Skeletal muscle cell (primary cell): ENCODE measurements around the gene SEC23IP.

Source experiments
- DNase-seq: peaks from one replicate; pipeline ENCODE4 v3.0.0-alpha.2; 2010; ENCODE audit warnings: low read depth
- H3K4me3 ChIP-seq: 2 replicates; pipeline ENCODE4 v1.5.1; 2011; ENCODE audit warnings: low read depth, mild to moderate bottlenecking, control low read depth, low read length, moderate library complexity

The SEC23IP gene

DNA sequence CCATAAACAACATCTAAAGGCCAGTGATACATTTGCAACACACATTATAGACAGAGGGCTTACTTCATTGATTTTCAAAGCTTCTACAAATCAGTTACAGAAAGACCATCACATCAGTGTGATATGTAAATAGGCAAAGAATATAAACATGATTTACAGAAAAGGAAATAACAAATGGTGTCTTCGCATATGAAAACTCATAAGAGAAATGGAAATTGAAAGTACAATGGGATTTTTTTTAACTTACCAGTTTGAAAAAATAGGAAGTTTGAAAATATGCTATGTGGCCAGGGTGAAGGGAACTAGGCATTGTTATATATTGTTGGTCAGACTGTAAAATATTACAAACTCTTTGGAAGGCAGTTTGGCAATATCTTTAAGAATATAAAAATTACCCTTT, 27.3 kb downstream of the SEC23IP start:
- DNase-seq, result no peak
- no peak overlapping the region for H3K4me3 ChIP-seq

DNA sequence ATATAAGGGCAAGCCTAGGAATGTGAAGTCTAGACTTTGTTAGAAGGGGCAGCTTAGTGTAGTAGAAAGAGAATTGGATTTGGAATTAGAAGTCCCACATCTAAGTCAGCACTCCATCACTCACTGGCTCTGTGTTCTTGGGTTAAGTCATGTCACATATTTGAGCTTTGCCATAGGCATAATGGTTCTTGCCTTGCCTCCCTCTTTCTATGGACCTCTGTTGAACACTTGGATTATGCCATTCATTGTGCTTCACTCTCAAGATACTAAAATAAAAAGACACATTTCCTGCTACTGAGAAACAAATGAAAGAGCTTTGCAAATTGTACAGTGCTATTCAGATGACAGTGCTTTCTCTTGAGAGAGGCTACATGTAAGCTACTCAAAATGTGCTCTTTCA, 35.9 kb downstream of the SEC23IP start:
- no peak overlapping the region for H3K4me3 ChIP-seq
- DNase-seq, result no peak

DNA sequence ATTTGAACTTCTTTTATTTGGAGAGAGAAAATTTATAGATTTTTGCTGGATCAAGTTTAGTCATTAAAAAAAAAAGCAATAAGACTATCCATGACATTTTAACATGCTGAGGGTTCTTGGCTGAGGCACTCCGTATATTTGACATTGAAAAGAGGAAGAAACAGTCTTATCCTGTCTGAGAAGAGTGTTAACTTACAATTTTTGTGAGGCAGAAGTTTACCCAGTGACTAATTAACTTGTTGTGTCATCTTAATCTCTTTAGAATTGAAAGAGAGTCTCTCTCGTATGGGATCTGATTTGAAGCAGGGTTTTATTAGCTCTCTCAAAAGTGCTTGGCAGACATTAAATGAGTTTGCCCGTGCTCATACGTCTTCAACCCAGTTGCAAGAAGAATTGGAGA, 39.3 kb downstream of the SEC23IP start:
- H3K4me3 ChIP-seq, result no peak overlapping the region
- no peak for DNase-seq

DNA sequence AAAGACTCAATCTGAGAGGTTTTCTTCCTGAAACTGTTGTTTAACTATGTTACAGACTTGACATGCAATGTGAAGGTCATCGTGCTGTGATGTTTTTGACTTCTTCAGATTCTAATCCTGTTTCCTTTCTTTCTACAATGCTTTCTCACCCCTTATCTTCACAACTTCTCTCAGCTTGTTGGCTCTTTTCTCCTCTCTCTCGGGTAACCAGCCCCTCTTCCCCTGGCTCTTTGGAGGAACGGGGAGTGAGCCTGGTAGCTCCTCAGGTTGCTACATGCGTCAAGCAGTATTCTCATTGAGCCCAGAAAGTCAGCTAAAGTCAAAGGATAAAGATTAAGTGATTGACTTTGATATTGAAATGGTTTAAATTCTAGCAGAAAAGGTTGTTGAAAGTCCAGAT, 40.1 kb downstream of the SEC23IP start:
- DNase-seq, result no peak
- H3K4me3 ChIP-seq, result no peak overlapping the region

DNA sequence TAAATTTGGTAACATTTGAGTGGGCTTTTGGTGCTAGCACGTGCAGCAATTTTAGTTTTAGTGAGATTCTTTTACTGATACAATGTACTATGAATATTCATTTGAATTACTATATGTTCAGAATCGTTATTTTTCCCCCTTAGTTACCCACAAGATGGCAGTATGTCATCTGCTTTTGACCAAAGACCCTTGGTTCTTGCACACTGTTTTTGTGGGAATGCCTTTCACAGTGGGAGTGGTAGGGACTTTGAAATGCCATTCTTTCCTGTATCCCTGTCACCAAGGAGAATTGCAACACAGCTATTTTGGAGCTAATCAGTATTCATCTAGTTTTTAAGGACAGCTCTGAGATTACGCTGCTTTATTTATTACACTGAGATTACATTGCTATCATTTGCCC, 40.6 kb downstream of the SEC23IP start:
- no peak overlapping the region for H3K4me3 ChIP-seq
- DNase-seq, result no peak

DNA sequence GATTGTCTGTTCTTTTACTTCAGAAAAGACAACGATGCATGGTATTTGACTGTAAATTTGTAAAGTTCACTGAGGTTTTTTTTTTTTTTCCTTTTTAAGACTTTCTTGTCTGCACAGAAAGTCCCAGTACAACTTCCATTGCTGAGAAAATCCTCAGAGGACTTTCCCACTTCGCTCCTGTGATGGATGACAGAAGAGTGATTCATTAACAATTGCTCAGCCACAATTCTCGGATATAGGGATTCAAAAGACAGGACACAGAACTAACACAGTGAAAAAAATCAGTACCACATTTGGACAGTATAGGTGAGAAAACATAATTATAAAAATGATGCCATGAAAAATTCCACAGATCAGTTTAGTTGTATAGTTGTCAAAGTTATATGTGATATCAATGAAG, 48.0 kb downstream of the SEC23IP start:
- H3K4me3 ChIP-seq, result no peak overlapping the region
- DNase-seq, result peak; percentile 13

DNA sequence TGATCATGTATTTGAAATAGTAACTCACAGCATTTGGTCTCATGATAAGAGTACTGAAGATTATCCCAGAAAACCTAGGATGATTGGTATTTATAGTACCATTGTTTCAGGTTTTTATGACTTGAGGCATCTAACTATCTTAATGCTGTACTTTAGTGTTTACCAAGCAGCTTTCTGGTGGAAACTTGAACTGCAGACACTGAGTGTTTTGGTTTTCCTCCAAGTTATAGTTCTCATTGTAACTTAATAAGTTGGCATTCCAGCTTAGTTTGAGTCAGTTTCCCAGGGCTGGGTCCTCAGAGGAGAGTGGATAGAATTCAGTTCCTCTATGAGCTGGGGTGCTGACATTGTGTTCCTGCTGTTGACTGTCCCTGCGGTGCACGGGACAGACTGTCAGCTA, 50.4 kb downstream of the SEC23IP start:
- no peak for DNase-seq
- H3K4me3 ChIP-seq, result no peak overlapping the region

DNA sequence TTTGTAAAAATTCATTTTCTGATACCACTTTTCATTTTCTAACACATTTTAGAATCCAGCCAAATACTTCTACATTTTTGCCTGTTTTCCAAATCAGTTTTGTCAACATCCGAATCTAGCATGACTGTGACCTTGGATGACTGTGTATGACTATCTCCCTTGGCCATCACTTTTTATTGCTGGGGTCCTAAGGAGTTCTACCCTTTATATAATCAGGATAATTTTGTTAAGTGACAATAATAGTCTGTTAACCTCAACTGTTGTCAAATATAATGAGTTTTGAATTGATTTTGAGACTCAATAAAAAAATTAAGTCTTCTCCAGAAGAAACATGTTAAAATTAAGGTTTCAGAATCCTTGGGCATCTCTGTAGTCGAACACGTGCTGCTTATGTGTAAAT, 53.3 kb downstream of the SEC23IP start:
- no peak for DNase-seq
- no peak overlapping the region for H3K4me3 ChIP-seq

DNA sequence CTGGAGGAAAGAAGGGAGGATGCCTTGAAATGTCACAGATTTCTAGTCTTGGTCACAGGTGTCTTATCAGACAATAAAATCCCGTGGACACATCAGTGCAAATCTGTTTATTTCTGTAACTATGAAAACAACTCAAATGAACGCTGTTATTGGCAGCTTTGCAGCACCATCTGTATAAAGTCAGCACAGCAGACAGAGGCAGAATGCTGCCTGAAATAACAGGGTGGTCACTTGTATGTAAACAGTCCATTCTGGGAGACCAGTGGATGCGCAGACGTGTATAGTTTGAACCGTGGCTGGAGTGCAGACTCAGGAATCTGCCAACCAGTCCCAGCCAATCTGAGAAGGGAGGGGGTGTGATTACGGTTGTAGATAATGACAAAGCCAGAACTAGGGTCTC, 54.8 kb downstream of the SEC23IP start:
- H3K4me3 ChIP-seq, result no peak overlapping the region
- DNase-seq, result no peak

DNA sequence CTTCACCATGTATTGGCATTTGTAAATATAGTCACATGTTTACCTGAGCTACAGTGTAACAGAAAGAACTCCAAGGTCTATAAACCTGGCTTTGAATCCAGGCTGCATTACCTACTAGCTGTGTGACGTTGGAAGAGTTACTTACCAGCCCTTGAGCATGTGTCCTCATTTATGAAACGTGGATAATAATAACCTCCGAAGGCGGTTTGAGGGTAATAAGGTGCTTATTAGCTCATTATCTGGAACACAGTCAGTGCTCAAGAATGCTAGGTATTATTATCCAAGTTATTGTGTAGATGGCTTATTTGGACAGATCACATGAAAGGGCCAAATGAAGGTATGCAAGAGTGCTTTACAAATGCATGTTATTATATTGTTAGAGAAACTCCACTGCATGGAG, 64.9 kb downstream of the SEC23IP start:
- H3K4me3 ChIP-seq, result no peak overlapping the region
- no peak for DNase-seq

DNA sequence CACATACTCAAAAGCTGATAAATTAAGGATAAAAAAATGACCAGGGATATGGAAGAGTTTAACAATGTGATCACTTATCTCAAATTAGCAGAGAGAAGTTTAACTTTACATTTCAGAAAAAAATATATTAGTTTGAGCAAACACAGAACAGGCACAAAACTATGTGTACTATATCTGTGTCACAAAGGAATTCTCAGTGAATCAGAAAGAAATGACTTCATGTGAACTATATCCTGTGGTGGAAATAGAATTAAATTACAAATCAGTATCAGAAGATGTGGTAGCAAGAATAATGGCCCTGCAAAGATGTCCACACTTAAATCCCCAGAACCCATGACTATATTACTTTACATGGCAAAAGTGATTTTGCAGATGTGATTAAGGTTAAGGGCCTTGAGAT, 70.3 kb downstream of the SEC23IP start:
- no peak for DNase-seq
- no peak overlapping the region for H3K4me3 ChIP-seq

DNA sequence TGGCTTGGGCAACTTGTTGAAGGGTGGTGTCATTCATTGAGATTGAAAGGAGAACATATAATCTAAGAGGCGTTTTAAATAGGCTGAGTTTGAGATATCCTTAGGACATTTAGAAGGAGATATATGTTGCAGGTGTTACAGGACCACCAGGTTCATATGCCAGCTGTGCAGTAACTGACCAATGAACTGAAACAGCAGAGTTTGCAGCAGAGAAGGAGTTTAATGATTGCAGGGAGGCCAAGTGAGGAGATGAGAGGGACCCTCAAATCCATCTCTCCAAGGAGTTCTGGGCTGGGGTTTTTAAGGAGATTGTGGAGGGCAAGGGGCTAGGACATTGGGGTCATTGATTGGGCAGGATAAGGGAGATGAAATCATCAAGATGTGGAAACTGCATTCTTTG, 74.5 kb downstream of the SEC23IP start:
- no peak overlapping the region for H3K4me3 ChIP-seq

DNA sequence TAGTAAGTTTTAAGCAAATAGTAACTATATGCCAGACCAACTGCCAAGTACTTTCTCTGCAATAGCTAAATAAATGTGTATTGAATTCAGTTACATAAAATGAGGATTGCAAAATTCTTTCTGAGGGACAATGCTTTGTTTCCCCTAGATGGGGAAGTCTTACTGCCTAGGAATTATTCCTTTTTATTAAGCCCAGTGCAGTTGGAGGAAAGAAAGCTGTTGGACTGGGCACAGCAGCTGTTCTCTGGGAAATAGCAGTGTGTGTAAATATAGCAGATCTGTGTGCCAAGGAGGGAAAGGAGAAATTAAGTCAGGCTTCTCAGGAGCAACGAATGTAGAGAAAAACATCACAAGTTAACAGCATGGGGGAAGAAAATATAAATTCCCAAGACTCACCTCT, 77.1 kb downstream of the SEC23IP start:
- no peak for DNase-seq
- no peak overlapping the region for H3K4me3 ChIP-seq

More for the DNA sequence above, 74.5 kb downstream of the SEC23IP start:
- DNase-seq, result no peak

DNA sequence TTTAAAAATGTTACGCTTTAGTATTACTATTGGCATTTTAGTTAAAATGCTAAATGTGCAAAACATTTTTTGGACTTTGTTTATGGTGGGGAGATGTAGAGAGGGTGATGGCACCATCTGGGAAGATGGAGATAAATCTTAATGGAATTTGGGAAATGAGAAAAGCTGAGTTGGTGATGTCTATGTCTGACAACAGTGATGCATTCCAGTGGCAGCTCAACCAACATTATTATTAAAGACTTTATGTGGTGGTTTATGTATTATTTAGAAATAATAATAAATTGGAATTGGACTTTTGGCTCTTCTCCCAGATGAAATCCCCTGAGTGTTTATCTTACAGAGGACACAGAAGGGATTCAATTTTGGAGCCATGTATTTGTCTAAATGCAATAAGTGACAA, 77.6 kb downstream of the SEC23IP start:
- no peak for DNase-seq
- H3K4me3 ChIP-seq, result no peak overlapping the region

DNA sequence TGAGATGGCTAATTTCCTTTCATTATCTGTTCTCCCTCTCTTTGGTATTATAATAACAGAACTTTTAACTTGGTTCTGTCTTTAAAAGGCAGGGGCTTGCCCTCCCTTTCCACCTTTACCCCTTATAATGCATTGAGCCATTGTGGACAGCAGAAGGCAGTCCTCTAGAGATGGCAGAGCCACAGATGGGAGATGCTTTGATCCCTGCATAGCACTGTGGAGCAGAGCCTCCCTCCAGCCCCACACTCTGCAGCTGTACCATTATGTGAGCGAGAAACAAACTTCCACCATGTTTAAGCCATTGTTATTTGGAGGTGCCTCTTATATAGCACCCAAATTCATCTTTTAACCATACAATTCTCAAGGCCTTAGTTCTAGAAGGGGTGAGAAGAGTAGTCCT, 78.4 kb downstream of the SEC23IP start:
- no peak for DNase-seq
- H3K4me3 ChIP-seq, result no peak overlapping the region

DNA sequence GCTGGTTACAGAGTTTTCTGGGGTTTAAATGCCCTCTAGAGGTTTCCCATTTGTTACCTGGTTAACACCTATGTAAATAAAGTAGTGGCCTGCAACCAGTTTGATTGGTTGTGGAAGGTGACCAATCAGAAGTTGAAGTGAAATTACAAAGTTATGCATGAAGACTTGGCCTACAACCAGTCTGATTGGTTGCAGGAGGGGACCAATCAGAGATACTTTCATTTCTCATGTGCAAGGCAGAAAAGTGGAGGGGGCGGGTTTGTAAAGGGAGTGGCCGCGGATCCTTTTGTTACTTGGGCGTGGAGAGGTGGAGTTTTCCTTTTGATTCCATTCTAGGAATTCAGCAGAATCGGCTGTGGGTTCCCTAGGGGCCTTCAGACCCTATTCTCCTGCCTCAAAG, 80.8 kb downstream of the SEC23IP start:
- DNase-seq, result no peak

DNA sequence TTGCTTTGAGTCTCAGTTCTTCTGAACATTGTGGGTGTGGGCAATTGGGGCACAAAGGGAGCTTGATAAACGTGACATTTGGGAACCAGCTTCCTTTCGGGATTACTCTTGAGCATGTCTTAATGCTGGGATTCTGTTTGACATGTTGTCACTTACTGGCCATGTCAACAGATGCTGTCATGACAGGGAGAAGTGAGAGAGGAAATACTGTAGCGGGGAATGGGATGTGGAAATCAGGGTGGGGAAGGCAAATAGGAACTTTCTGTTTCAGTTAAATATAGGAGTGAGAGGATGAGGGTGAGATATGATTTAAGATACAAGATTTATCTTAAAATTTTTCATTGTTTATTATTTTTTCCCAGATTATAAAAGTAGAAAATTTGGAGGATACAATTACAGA, 83.9 kb downstream of the SEC23IP start:
- DNase-seq, result no peak
- H3K4me3 ChIP-seq, result no peak overlapping the region

More for the DNA sequence above, 80.8 kb downstream of the SEC23IP start:
- no peak overlapping the region for H3K4me3 ChIP-seq

DNA sequence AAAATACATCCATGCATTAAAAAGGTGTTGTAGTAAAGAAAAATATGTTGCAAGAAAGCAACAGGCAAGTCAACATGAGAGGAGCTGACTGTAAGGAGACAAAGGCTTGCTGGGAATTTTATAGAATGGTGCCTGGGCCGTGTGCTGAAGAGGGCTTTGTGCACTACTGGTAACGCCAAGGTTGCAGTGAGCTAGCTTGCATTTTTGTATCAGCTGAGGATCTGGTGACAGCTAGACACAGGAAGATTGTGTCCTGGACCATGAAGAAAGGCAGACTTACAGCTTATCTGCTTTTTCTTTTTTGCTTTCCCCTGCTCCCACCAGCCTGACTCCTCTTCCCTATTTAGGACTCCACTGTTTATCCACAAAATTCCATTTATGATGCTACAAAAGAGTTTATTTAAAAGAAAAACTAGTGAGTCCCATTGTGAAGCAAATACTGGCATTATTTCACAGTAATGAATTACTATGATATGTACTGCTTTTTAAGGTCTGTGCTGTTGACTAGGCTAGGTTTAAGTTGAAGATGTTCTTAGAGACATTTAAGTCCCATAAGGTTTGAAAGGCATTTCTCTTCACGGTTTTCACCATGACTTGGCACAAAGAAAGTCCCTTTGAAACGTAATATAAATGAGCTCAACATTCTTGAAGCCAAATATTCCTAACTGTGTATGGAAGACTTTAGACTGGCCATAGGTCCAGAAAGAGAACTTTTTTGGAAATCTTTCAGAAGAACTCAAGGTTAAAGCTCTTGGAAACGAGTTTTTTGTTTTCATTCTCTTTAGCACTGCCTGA, 88.6 kb downstream of the SEC23IP start:
- no peak overlapping the region for H3K4me3 ChIP-seq
- DNase-seq, result no peak

DNA sequence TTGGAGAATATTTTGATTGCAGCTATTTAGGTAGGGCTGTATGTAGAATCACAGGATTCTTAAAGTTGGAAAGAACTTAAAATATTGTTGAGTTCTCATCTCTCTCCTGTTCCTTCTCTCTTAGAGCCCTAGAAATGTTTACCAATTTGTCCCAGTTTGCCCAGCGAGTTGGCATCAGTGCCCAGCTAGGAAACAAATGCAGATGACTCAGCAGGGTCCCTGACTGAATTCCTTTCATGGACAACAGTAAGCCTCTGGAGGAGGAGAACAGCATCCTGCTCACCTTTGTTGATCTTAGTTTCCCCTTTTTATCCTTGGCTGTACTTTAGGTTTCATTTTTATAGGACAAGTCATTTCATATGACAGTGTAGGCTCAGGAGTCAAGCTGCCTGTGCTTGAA, 89.3 kb downstream of the SEC23IP start:
- no peak overlapping the region for H3K4me3 ChIP-seq
- DNase-seq, result no peak

DNA sequence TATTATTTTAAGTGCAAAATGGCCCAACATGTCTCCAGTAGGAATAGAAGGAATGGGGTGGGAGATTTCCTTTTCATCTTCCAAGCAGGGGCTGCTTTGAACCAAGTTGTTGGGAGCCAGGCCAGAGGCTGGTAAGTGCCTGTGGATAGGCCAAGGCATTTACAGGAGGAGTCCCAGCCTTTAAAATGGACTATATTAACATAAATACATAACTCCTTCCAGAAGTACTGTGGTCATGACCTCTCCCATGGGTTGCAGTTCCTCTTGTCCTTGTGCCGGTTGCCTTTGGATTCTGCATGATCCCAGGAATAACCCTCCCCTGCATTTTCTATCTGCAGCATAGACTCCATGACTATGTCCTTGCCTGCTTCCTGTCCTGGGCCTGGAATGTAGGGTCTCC, 95.8 kb downstream of the SEC23IP start:
- no peak for DNase-seq
- H3K4me3 ChIP-seq, result no peak overlapping the region

DNA sequence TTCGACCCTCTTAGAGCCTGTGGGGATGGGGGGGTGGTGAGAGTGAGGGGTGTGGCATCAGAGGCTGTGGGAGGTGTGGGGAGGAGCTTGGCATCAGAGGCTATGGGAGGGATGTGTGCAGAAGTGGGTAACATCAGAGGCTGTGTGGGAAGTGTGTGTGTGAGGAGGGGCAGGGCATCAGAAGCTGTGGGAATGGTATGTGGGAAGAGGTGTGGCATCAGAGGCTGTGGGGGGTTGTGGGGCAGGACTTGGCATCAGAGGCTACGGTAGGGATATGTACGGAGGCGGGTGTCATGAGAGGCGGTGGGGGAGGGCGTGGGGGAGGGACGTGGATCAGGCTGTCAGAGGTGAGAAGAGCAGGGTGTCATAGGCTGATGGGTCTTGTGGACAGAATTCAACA, 97.4 kb downstream of the SEC23IP start:
- no peak overlapping the region for H3K4me3 ChIP-seq
- DNase-seq, result no peak

DNA sequence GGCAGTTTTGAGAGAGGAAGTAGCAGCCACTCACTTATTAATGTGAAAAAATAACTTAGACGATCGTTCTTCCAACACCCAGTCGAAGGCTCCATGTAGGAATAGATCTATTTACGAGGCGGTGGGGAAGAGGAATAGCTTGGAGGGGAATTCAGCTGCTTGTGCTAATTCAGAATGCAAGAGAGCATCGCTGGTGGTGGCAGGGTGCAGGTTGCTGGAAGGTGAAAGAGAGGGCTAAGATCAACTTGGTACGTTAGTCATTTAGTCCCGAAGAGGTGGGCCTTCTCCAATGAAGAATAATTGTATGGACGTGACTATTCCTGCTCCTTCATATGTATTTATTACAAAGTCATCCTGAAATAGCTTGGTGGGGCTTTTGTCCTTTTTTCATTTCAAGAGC, 98.5 kb downstream of the SEC23IP start:
- no peak overlapping the region for H3K4me3 ChIP-seq
- DNase-seq, result no peak
